Activated naive CD8-positive, alpha-beta T cell (primary cell): ENCODE data around the gene TMEM164.
A peak's percentile ranks its signal among the peaks of the same experiment; 100 is the strongest.

ENCODE experiments used
- H3K27ac Mint-ChIP-seq: one replicate; pipeline ENCODE4 v1.8.0; 2021; ENCODE audit warnings: mixed read lengths
- H3K27me3 Mint-ChIP-seq: one replicate; pipeline ENCODE4 v1.8.0; 2021; ENCODE audit warnings: mixed read lengths
- H3K36me3 Mint-ChIP-seq: one replicate; pipeline ENCODE4 v1.8.0; 2021; ENCODE audit warnings: mixed read lengths
- H3K4me1 Mint-ChIP-seq: one replicate; pipeline ENCODE4 v1.8.0; 2021; ENCODE audit warnings: low read depth, mixed read lengths
- H3K4me3 Mint-ChIP-seq: one replicate; pipeline ENCODE4 v1.8.0; 2021; ENCODE audit warnings: mild to moderate bottlenecking, mixed read lengths
- H3K9me3 Mint-ChIP-seq: one replicate; pipeline ENCODE4 v1.8.0; 2021; ENCODE audit warnings: low read depth, mixed read lengths

The TMEM164 gene

DNA sequence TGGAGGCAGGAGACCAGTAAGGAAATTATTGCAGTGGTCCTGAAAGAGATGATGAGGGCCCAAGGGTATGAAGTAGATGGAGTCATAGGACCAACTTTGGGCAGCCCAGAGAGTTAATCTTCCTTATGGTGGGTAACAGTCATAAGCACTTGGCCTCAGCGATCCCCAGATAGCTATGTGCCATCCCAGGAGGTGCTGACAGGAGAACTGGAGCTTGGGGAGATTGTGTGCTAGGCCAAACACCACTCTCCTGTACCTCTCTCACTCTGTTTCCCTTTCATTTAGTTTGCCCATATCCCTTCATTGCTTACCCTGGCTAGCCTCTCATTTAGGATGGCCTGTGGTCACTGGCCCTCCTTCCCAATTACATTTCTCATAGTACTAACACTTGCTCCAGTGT, 60.0 kb downstream of the TMEM164 start:
- H3K27me3 Mint-ChIP-seq, result no peaks in the 10 kb centered on the region
- H3K4me1 Mint-ChIP-seq, result peaks cover 5% of the 10 kb centered on the region
- no peaks in the 10 kb centered on the region for H3K9me3 Mint-ChIP-seq
- H3K36me3 Mint-ChIP-seq, result peaks cover 4% of the 10 kb centered on the region
- no peak overlapping the region for H3K4me3 Mint-ChIP-seq
- H3K27ac Mint-ChIP-seq, result no peak overlapping the region

DNA sequence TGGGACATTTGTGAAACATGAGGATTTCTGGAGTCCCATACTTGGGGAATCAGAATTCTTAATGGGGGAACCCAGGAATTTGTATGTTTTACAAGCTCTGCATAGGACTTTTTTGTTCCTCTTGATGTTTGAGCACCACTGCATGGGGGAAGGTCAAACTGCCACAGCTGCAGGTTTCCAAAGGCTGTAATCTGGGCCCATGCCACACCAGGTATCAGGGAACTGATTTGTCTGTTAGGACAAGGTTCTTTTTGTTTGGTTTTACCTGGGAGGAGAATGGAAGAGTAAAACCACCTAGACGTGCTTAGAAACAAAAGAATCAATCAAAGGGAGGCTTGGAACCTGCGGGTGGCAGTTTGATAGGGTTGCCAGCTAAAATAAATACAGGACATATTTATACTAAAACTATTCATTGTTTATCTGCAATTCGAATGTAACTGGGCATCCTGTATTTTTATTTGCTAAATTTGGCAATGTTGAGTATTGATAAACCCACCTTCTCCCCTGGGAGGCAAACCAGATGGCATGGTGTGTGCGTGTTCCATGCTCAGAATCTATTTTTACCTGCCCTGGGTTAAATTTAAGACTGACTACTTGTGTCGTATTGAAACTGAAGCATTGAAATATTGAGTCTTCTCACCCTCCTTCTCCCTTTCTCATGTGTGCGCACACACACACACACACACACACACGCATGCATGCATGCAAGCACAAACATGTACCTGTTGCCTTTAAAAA, 63.7 kb downstream of the TMEM164 start:
- no peak overlapping the region for H3K4me3 Mint-ChIP-seq
- no peaks in the 10 kb centered on the region for H3K27me3 Mint-ChIP-seq
- no peaks in the 10 kb centered on the region for H3K9me3 Mint-ChIP-seq
- H3K27ac Mint-ChIP-seq, result no peak overlapping the region
- peaks cover 4% of the 10 kb centered on the region for H3K4me1 Mint-ChIP-seq
- H3K36me3 Mint-ChIP-seq, result peaks cover 3% of the 10 kb centered on the region

DNA sequence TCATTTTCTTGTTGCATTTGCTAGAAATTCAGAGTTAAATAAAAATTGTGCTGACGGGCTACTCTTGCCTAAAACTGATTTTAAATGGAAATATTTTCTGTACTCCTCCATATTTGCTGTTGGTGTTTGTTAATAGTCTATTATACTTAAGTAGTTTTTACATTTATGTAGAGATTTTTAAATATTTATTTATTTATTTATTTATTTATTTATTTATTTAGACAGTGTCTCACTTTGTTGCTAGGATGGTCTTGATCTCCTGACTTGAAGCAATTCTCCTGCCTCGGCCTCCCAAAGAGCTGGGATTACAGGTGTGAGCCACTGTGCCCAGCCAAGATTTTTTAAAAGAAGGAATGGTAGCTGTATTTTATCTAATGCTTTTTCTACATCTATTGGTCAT, 68.1 kb downstream of the TMEM164 start:
- H3K9me3 Mint-ChIP-seq, result no peaks in the 10 kb centered on the region
- H3K4me3 Mint-ChIP-seq, result no peak overlapping the region
- H3K27me3 Mint-ChIP-seq, result no peaks in the 10 kb centered on the region
- no peaks in the 10 kb centered on the region for H3K4me1 Mint-ChIP-seq
- H3K36me3 Mint-ChIP-seq, result peaks cover 6% of the 10 kb centered on the region
- H3K27ac Mint-ChIP-seq, result no peak overlapping the region

DNA sequence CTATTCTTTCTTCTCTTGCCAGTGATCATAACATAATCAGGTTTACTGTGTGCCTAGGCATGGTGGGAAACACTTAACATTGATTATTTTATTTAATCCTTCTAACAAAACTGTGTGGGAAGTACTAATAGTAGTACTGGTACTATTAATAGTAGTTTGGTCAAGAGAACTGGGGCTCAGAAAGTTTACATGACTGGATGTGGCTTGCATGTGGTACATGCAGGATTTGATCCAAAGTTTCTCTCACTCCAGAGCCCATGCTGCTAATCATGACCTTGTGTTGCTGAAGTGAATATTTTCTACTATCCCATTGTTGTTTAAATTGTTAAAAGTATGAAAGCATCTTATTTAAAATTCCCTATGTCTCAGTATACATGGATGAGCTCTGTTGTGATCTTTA, 78.4 kb downstream of the TMEM164 start:
- Mint-ChIP-seq H3K9me3 (no peaks in the 10 kb centered on the region), H3K4me3 (no peak overlapping the region)

DNA sequence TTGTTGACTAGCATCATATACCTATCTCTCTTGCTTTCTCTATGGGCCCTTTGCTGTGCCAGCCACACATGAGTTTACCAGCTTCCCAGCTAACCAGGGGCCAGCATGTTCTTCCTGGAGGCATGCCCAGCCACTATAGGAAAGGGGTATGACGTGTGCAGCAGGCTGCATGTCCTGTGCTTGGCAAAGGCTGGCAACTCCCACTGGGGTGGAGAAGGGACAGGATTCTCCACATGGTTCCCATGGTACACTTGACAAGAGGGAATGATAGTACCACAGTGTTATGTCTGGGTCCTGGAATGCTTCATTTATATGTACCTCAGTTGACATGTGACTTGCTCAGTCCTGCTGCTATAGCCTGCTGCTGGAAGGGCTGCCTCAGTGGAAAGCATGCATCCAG, 78.8 kb downstream of the TMEM164 start:
- Mint-ChIP-seq H3K27ac (no peak overlapping the region), H3K9me3 (no peaks in the 10 kb centered on the region), H3K4me1 (peaks cover 14% of the 10 kb centered on the region), H3K36me3 (peaks cover 8% of the 10 kb centered on the region), H3K27me3 (no peaks in the 10 kb centered on the region), H3K4me3 (no peak overlapping the region)

More for the DNA sequence above, 78.4 kb downstream of the TMEM164 start:
- Mint-ChIP-seq H3K27ac (no peak overlapping the region), H3K4me1 (peaks cover 11% of the 10 kb centered on the region), H3K27me3 (no peaks in the 10 kb centered on the region), H3K36me3 (peaks cover 10% of the 10 kb centered on the region)

DNA sequence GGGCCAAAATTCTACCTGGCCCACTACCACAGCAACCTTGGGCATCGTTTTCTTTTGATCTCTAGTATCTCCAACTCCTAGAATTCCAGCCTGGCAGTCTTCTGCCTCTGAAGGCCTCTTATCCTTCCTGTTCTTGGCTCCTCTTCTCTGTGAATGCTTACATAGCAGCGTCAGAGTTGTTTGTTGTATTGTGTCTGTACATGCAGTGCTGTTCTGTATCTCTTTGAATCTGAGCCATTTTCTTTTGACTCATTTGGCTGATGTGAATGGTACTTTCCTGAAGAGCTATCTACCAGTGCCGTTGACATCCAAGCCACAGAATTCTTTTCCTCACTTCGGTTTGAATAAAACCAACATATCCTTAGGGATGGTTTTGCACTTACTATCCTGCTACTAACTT, 79.2 kb downstream of the TMEM164 start:
- H3K9me3 Mint-ChIP-seq, result no peaks in the 10 kb centered on the region
- no peaks in the 10 kb centered on the region for H3K27me3 Mint-ChIP-seq
- H3K27ac Mint-ChIP-seq, result no peak overlapping the region
- H3K36me3 Mint-ChIP-seq, result peaks cover 7% of the 10 kb centered on the region
- H3K4me1 Mint-ChIP-seq, result peaks cover 15% of the 10 kb centered on the region
- H3K4me3 Mint-ChIP-seq, result no peak overlapping the region

DNA sequence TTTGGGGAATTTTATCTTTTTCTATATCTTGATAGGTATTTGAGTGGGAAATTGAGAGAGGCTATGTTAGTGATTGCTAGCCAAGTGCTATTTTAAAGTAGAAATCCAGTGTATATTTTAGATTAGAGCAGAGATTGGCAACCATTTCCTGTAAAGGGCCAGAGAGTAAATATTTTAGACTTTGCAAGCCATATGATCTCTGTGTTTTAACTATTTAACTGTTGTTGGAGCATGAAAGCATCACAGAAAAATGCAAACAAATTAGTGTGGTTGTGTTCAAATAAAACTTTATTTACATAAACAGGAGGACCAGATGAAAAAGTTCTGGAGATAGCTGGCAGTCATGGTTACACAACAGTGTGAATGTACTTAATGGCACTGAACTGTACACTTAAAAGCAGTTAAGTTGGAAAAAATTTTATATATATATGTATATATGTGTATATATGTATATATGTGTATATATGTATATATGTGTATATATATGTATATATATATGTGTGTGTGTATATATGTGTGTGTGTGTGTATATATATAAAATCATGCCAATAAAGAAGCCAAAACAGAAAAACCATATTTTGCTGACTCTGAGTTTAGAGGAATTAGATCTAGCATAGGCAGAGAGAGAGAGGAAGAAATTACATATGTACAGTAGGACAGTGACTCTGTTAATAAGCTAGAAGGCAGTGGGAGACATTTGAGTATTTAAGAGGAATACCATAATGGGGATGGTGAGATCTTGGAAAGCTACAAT, 83.4 kb downstream of the TMEM164 start:
- Mint-ChIP-seq H3K9me3 (no peaks in the 10 kb centered on the region), H3K27ac (no peak overlapping the region)

DNA sequence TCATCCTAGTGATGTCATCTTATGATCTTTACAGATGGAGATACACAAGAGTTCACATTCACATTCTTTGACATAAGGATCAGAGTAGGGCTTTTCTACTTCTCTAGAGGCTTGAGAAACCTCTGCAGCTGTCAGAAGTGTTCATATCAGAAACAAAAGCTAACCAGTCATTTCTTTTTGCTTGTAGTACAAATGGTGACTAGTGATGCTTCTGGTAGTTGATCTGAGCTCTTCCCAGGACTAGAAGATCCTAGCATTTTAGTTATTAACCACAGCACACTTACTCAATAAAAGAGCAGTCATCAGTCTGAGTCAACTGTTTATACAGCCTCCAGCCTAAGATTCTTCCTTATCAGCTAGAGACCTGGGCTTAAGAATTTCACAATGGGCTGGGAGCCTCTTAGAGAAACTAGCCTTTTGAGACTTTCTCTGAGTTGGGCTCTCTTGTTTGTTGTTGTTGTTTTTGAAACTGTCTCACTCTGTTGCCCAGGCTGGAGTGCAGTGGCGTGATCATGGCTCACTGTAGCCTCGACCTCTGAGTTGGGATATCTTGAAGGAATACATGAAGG, 84.1 kb downstream of the TMEM164 start:
- H3K9me3 Mint-ChIP-seq, result no peaks in the 10 kb centered on the region
- H3K4me3 Mint-ChIP-seq, result no peak overlapping the region
- H3K27me3 Mint-ChIP-seq, result no peaks in the 10 kb centered on the region
- H3K4me1 Mint-ChIP-seq, result peaks cover 34% of the 10 kb centered on the region
- H3K36me3 Mint-ChIP-seq, result peaks cover 3% of the 10 kb centered on the region
- peak overlapping the region; percentile 66 for H3K27ac Mint-ChIP-seq

More for the DNA sequence above, 83.4 kb downstream of the TMEM164 start:
- no peaks in the 10 kb centered on the region for H3K27me3 Mint-ChIP-seq
- peaks cover 34% of the 10 kb centered on the region for H3K4me1 Mint-ChIP-seq
- H3K36me3 Mint-ChIP-seq, result peaks cover 3% of the 10 kb centered on the region
- no peak overlapping the region for H3K4me3 Mint-ChIP-seq

DNA sequence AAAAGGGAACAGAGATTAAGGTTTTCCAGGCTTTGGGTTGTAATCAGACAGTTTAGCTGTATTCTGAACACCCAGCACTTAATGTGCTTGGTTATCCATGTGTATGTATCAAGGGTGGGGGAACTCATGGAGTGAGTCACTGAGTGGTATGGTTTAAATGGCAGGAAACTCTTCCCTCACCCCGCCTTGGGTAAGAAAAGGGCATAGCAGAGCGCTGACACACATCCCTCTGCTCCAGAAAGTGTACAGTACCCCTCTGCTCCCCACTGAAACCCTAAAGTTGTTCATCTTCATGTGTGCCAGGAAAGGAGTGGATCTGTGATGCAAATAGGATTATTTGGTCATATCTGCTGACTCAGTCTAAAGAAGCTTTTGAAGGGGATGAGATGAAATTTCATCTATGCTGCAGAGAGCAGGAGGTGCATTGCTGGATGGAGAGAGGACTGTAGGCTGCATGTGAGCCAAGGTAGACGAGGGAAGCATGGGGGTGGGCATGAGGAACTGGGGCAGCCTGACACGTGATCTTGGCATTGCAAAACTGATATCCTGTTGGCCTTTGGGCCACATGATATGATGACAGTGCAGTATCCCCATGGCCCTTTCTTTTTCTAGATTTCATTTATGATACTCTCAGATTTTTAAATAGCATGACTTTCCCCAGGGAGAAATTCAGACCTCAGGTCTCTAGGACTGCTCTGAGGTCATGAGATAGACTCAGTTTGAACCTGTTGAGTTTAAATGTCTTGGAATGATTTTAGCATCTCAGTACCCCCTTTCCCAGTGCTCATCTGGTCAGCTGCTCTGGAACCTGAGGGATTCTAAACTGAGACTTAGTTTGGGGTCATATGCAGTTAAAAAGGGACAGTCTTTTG, 84.8 kb downstream of the TMEM164 start:
- peak overlapping the region; percentile 66 for H3K27ac Mint-ChIP-seq
- no peaks in the 10 kb centered on the region for H3K9me3 Mint-ChIP-seq
- no peak overlapping the region for H3K4me3 Mint-ChIP-seq
- H3K36me3 Mint-ChIP-seq, result peaks cover 3% of the 10 kb centered on the region
- H3K4me1 Mint-ChIP-seq, result peaks cover 34% of the 10 kb centered on the region
- H3K27me3 Mint-ChIP-seq, result no peaks in the 10 kb centered on the region

DNA sequence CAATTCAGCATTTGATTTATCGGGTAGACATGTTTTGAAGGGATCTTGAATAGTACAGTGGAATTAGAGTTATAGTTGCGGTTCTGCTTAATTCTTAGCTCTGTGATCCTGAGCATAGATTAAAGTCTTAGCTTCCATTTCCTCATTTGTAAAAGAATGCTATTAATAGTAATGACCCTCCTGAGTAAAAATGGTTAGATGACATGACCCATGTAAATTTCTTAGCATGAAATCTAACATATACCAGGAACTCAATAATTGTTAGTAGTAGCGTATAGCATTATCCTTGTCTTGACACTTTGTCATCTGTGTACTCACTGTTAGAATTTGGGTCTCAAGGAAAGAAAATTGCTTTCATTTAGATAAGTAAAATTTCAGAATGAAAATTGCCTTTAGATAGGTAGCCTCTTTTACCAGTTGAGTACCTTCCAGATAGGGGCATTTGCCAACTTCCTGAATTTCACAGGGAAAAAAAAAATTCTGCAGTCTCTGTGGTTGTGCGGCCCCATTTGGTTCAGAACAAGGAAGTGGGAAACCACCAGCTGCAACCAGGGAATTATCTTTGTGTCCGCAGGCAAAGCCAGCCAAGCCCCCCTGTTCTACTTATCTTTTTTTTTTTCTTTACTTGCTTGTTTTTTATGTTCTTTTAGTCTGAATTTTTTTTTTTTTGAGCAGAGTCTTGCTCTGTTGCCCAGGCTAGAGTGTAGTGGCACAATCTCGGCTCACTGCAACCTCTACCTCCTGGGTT, 86.9 kb downstream of the TMEM164 start:
- H3K9me3 Mint-ChIP-seq, result no peaks in the 10 kb centered on the region
- H3K27ac Mint-ChIP-seq, result no peak overlapping the region
- no peaks in the 10 kb centered on the region for H3K27me3 Mint-ChIP-seq
- peaks cover 5% of the 10 kb centered on the region for H3K36me3 Mint-ChIP-seq
- no peak overlapping the region for H3K4me3 Mint-ChIP-seq
- H3K4me1 Mint-ChIP-seq, result peaks cover 34% of the 10 kb centered on the region

DNA sequence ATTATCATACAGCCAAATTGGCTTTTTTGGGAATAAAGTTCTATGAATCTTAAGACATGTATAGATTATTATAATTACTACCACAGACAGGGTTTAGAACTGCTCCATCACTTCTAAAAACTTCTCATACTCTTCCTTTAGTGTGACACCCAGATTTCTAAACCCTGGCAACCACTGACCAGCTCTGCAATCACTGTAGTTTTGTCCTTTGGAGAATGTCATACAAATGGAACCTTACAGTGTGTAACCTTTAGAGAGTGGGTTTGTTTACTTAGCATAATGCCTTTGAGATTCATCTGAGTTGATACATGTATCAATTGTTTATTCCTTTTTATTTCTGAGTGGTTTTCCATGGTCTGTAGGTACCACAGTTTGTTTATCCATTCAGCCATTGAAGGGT, 95.0 kb downstream of the TMEM164 start:
- no peaks in the 10 kb centered on the region for H3K9me3 Mint-ChIP-seq
- no peaks in the 10 kb centered on the region for H3K27me3 Mint-ChIP-seq
- peaks cover 2% of the 10 kb centered on the region for H3K4me1 Mint-ChIP-seq
- no peak overlapping the region for H3K4me3 Mint-ChIP-seq
- no peak overlapping the region for H3K27ac Mint-ChIP-seq
- H3K36me3 Mint-ChIP-seq, result peaks cover 12% of the 10 kb centered on the region

DNA sequence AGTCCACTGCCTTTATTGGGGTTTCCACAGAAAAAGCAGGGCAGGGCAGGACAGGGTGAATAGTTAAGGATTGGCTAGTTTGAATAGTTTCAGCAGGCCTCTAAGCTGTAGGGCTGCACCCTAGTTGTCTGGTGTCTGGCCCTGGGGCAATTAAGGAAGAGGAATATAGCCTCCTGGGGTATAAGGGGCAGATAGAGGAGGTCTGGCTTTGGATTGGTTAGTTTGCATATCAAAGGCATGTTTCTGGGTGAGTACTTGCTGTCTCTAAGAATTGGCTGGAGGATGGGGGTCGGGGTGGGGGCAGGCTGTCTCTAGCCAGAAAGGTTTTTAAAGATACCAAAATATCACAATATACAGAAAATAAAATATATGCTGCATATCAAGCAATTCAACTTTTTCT, 100.4 kb downstream of the TMEM164 start:
- Mint-ChIP-seq H3K27me3 (no peaks in the 10 kb centered on the region), H3K9me3 (no peaks in the 10 kb centered on the region), H3K27ac (no peak overlapping the region), H3K4me3 (no peak overlapping the region), H3K4me1 (peaks cover 2% of the 10 kb centered on the region), H3K36me3 (peaks cover 4% of the 10 kb centered on the region)

DNA sequence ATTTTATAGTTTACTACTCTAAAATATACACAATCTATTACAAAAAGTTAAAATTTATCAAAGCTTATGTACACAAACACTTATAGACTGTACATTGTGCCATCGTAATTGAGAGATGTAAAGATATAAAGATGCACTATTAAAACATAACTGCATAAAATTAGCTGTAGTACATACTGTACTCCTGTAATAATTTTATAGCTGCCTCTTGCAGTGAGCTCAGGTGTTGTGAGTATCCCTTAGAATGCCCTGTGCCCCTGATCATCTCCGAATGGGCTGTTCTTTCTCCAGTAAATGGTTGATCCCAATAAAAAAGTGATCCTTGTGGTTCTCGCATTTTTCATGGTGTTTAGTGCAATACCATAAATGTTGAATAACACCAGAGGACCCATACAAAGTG, 101.2 kb downstream of the TMEM164 start:
- Mint-ChIP-seq H3K9me3 (no peaks in the 10 kb centered on the region), H3K4me3 (no peak overlapping the region), H3K4me1 (peaks cover 2% of the 10 kb centered on the region), H3K27me3 (no peaks in the 10 kb centered on the region), H3K36me3 (peaks cover 4% of the 10 kb centered on the region), H3K27ac (no peak overlapping the region)

DNA sequence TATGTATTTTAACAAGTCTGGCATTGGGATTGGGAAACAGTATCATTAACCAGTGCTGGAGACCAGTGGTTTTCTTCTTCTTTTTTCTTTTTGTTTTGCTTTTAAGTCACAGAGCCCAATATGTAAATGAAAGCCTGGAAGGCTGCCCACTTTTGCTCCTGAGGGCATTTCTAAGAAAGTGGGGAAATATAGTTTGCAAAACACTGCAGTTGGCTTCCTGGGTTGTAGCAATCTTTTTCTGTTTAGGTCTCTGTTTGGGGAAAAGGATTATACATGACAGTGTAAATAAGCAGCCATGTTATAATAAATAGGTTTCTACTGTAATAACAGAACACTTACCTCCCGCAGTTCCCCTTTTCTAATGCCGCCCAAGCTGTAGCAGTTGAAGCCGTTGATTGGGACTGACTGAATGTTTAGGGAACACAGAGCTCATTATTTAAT, 105.5 kb downstream of the TMEM164 start:
- Mint-ChIP-seq H3K4me3 (no peak overlapping the region), H3K4me1 (no peaks in the 10 kb centered on the region), H3K9me3 (no peaks in the 10 kb centered on the region), H3K27ac (no peak overlapping the region), H3K27me3 (no peaks in the 10 kb centered on the region), H3K36me3 (no peaks in the 10 kb centered on the region)
